HG02798 (cell line): ENCODE results near the gene DNAH14.
"Not testable (repeated sequence)": the region's sequence is repeated elsewhere in the genome, so short reads cannot be mapped to it uniquely, and the experiment has no call there.

ENCODE experiments used
- ATAC-seq: cut with Tn5 transposase; IDR thresholded peaks from one replicate; pipeline ENCODE4 v1.9.1; 2021; ENCODE audit warnings: mild to moderate bottlenecking; ENCODE audit not compliant: unreplicated experiment, poor library complexity

Gene DNAH14

DNA sequence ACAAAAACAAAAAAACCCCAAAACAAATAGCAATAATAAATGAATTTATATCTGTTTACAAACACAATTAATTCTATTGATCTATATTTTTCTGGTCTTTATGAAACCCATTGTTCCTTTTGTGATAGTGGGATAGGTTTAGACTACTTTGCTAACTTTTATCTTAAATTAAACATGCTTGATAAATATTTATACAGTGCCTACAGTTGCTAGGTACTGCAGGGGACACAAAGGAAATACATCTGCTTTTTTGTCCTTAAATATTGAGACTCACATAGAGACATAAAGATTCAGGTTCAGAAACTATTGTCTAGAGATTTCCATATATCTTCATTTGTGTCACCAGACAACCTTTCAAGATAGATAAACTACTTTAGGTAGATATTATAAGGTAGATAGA is 8.5 kb upstream of the DNAH14 start:
- ATAC-seq: no peak

DNA sequence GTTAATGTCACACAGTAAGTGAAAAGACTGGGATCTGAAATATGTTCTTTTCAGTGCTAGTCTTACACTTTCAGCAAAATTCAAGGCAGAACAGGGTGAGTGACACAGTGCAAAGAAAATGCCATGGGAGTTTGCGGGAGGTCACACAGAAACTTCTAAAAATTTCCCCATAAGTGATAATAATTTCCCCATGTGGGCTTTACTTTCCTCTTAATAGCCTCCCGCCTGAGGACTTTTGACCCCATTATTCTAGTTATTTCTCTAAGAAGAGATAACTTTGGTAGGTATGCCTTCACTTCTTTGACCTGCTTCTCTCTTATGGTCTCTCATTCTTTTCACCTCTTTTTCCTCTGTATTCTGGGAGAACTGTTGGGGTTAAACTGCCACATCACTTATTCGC is 8.1 kb upstream of the DNAH14 start:
- no peak for ATAC-seq

DNA sequence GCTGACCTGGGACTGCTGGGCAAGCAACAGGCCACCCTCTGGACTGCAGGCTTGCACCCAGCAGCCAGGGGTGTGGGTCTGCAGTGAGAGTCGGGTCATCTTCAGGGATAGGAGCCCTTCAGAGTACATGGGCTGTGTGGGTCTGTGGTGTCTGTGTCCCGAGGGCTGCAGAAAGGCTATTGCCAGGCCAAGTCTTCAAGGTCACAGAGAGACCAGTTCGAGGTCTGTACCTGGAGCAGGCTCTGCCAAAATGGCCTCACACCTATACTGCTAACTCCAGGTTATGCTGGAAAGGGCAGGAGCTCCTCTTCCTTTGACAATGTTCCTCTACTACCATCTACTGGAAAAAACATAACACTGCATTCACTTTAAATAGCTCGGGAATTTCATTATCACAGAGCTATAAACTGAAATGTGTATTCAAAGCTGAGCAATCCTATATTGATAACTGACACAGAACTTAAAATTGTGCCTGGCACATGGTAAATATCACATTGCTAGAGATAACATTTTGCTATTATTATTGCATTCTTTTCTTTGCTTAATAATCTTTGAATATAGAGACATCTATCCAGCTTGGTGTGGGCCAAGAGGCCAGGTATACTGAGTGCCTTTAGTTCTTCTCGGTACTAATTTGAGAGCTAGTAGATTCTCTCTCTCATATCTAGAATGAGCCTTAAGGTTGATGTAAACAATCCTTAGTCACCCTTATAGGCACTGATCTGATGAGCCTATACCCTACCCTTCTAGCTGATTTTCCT is 6.9 kb upstream of the DNAH14 start:
- ATAC-seq: peak; percentile 64

DNA sequence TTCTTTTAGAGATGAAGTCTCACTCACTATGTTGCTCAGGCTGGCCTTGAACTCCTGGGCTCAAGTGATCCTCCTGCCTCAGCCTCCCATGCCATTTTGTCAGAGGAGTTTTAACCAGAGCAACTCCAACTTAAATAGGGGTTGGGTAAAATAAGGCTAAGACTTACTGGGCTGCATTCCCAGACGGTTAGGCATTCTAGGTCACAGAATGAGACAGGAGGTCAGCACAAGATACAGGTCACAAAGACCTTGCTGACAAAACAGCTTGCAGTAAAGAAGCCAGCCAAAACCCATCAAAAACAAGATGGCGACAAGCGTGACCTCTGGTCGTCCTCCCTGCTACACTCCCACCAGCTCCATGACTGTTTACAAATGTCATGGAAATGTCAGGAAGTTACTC is 5.7 kb upstream of the DNAH14 start:
- no peak for ATAC-seq

DNA sequence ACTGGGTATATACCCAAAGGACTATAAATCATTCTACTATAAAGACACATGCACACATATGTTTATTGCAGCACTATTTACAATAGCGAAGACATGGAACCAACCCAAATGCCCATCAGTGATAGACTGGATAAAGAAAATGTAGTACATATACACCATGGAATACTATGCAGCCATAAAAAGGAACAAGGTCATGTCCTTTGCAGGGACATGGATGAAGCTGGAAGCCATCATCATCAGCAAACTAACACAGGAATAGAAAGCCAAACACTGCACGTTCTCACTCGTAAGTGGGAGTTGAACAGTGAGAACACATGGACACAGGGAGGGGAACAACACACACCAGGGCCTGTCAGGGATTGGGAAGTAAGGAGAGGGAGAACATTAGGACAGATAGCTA is 1.8 kb upstream of the DNAH14 start:
- ATAC-seq: not testable (repeated sequence)

DNA sequence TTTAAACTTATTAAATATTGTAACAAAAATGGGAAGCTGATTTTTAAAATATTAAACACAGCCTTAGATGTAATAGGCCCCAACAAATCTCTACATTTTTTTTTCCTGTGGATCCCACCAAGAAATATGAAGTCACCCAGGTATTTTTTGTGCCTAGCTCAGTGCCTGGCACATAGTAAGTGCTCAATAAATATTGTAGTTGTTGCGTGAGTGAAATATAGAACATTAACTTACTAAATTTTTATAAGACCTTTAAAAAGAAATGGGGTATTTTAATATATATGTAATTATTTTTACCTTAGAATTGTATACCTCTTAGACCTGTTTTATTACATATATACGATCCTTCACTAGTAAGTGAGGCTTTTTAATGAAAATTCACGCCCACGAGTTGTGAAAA is 569 bp upstream of the DNAH14 start:
- ATAC-seq: no peak

DNA sequence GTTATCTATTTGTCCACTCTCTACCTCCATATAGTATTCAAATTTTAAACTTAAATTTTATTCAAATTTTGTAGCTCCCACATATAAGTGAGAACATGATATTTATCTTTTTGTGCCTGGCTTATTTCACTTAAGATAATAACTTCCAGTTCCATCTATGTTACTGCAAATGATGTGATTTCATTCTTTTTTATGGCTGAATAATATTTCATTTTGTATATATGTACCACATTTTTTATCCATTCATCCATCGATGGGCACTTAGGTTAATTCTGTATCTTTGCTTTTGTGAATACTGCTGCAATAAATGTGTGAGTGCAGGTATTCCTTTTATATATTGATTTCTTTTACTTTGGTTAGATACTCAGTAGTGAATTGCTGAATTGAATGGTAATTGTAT is 2.1 kb downstream of the DNAH14 start:
- ATAC-seq: no peak

DNA sequence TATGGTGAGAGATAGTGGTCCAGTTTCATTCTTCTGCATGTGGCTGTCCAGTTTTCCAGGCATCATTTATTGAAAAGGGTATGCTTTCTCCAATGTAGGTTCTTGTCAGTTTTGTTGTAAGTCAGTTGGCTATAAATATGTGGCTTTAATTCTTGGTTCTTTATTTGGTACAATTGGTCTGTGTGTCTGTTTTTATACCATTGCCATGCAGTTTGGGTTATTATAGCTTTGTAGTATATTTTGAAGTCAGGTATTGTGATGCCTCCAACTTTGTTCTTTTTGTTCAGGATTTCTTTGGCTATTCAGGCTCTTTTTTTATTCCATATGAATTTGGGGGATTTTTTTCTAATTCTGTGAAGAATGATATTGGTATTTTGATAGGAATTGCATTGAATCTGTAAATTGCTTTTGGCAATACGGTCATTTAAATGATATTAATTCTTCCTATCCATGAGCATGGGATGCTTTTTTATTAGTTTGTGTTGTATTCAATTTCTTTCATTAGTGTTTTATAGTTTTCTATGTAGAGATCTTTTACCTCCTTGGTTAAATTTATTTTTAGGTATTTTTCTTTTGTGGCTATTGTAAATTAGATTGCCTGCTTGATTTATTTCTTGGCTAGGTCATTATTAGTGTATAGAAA is 3.3 kb downstream of the DNAH14 start:
- ATAC-seq: no peak

DNA sequence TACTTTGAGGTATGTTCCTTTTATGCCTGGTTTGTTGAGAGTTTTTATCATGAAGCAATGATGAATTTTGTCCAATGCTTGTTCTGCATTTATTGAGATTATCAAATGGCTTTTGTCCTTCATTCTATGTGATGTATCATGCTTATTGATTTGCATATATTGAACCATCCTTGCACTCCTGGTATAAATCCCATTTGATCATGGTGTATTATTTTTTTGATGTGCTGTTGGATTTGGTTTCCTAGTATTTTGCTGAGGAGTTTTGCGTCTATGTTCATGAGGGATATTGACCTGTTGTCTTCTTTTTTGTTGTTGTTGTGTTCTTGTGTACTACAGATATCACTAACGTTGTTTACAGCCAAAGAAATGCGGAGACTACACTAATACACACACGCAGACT is 4.1 kb downstream of the DNAH14 start:
- no peak for ATAC-seq

DNA sequence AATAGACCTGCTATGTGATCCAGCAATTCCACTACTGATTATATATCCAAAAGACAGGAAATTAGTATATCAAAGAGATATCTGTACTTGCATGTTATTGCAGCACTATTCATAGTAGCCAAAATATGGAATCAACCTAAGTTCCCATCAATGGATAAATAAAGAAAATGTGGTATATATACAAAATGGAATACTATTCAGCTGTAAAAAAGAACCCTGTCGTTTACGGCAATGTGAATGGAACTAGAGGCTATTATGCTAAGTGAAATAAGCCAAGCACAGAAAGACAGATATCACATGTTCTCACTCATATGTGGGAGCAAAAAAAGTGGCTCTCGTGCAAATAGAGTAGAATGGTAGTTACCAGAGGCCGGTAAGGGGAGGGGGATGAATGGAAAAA is 9.2 kb downstream of the DNAH14 start:
- ATAC-seq: no peak

DNA sequence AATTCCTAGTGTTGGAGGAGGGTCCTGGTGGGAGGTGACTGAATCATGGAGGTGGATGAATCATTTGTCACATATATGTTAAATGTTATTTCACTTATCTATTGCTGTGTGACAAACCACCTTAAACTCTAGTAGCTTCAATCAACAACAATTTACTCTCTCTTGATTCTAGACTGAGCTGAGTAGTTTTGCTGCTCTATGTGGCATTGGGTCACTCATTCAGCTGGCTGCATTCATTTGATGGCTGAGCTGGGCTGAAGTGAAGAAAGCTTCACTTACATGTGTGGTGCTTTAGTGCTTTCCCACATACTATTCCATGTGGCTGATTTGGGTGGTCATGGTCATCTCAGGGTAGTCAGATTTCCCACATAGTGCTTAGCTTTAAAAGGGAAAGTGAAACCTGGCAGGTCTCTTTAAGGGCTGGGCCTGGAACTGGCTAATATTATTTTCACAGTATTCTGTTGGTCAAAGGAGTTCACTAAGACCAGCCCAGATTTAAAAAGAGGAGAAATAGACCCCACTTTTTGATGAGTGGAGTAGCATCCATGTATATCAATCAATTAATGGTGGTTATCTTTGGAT is 10.5 kb downstream of the DNAH14 start:
- no peak for ATAC-seq

DNA sequence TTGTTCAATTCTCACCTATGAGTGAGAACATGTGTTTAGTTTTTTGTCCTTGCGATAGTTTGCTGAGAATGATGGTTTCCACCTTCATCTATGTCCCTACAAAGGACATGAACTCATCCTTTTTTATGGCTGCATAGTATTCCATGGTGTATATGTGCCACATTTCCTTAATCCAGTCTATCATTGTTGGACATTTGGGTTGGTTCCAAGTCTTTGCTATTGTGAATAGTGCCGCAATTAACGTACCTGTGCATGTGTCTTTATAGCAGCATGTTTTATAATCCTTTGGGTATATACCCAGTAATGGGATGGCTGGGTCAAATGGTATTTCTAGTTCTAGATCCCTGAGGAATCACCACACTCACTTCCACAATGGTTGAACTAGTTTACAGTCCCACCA is 11.3 kb downstream of the DNAH14 start:
- ATAC-seq: not testable (repeated sequence)

DNA sequence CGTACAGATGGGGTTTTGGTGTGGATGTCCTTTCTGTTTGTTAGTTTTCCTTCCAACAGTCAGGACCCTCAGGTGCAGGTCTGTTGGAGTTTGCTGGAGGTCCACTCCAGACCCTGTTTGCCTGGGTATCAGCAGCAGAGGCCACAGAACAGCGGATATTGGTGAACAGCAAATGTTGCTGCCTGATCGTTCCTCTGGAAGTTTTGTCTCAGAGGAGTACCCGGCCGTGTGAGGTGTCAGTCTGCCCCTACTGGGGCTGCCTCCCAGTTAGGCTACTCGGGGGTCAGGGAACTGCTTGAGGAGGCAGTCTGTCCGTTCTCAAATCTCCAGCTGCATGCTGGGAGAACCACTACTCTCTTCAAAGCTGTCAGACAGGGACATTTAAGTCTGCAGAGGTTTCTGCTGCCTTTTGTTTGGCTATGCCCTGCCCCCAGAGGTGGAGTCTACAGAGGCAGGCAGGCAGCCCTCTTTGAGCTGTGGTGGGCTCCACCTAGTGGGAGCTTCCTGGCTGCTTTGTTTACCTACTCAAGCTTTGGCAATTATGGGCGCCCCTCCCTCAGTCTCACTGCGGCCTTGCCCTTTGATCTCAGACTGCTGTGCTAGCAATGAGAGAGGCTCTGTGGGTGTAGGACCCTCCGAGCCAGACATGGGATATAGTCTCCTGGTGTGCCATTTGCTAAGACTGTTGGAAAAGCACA is 16.3 kb downstream of the DNAH14 start:
- ATAC-seq: not testable (repeated sequence)

DNA sequence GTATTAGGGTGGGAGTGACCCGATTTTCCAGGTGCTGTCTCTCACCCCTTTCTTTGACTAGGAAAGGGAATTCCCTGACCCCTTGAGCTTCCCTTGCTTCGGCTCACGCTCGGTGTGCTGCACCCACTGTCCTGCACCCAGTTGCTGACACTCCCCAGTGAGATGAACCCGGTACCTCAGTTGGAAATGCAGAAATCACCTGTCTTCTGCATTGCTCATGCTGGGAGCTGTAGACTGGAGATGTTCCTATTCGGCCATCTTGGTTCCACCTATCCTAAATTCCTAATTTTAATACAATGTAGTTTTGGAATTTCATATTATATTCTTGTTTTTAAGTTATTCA is 16.8 kb downstream of the DNAH14 start:
- ATAC-seq: not testable (repeated sequence)

DNA sequence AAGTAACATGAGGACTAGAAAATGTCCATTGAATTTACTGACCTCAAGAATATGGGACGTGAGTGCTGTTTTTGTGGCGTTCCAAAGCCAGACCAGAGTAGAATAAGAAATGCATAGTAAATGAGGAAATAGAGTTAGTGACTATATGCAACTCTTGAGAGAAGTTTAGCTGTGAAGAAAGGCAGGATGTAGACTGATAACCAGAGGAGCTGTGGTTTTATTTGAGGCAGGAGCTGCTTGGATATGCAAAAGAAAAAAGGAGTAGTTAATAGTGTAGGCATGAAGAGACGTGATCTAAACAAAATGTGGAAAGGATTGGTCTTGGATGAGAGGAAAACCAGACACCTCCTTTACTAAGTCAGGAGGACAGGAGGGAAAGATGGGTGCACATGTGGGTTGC is 28.2 kb downstream of the DNAH14 start:
- no peak for ATAC-seq

DNA sequence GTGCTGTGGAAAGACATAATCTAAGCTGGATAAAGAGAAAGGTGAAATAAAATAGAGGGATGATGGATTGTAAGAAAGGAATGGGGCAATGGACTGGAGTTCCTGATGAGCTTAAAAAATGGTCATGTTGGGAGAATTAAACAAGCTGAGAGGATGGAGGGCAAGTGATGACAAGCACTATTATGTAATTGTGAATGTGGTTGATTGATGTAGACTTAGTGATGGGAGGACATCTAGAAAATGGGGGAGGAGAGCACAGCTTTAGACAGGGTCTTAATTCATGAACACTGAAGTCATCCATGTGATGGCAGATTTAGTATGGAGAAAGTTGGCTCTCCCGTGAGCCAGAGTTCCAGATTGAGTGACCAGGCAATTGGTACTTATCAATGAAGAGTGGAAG is 29.0 kb downstream of the DNAH14 start:
- ATAC-seq: no peak

DNA sequence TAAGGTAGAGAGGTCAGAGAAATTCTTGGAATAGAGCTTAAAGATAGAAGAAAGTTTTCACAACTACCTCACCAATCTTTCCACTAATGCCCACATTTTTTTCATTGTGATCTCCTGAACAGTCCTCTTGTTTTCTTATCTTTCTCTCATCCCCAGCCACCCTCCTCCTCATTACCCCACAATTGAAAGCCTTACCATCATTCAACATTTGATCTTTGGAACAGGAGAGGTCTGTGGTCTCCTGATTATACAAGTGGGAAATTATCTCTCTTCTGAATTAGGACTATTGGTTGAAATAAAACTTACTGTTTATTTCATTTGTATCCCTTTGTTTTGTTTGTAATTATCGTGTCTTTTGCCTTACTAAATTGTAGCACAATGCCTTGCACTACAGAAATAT is 29.6 kb downstream of the DNAH14 start:
- ATAC-seq: no peak

DNA sequence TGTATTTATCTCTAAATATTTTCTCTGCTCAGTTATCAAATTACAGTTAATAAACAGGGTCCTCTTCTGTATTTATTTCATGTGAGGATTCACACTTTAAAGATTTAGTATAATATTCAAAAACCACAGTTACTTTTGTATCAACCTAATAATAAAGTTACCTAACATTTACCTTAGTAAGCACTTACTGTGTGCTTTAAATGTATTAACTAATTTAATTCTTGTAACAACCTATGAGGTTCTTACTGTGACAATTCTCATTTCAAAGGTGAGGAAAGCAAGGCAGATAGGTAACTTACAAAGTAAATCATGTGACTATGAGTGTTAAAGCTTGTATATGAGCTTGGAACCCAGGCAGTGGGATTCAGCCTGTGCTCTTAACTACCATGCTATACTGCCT is 30.2 kb downstream of the DNAH14 start:
- ATAC-seq: no peak

DNA sequence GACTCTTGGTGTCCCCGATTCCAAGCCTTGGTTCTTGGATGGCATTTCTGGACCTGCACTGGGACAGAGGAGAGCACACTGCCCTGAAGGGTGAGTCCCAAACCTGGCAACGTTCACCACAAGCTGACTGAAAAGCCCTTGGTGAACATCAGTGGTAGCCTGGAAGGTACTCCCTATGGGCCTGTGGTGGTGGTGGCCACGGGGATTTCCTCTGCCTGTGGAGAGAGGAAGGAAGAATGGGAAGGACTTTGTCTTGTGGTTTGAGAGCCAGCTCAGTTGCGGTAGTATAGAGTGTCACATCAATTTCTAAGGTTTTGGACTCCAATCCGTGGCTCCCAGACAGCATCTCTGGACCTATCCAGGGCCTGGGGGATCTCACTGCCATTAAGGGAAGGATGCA is 50.7 kb downstream of the DNAH14 start:
- no peak for ATAC-seq

DNA sequence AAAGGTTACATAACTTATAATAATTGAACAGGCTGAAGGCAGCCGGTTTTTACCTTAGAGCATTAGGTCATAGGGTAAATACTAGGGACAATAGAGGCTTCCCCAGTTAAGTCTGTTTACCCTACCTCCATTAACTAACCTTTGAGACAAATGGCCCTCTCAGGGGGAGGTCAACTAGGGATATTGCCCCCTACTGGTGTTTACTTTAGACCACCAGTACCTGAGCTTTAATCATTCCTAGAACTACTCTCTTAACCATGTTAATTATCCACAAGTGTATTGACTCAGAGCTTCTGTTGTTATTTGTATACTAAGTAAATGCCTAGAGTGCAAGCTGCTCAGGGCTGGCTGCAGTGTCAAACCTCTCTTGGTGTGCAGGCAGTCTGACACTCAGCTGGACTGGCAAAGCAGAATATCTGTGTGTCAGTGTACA is 52.5 kb downstream of the DNAH14 start:
- not testable (repeated sequence) for ATAC-seq

DNA sequence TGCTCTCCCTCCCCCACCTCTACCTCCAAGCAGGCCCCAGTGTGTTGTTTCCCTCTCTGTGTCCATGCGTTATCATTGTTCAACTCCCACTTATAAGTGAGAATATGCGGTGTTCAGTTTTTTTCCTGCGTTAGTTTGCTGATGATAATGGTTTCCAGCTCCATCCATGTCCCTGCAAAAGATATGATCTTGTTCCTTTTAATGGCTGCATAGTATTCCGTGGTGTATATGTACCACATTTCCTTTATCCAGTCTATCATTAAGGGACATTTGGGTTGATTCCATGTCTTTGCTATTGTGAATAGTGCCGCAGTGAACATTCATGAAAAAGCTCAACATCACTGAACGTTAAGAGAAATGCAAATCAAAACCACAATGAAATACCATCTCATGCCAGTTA is 58.6 kb downstream of the DNAH14 start:
- no peak for ATAC-seq
